CD4-positive, alpha-beta T cell treated with Interleukin-15 for 4 hours (primary cell): ENCODE measurements around the gene DOCK9.

Experiments used
- DNase-seq: peaks from one replicate; pipeline ENCODE4 v3.0.0-alpha.2; 2020; ENCODE audit warnings: low spot score

DOCK9 gene

GRCh38 chr13:98795220-98795619 lies 182.6 kb downstream of the DOCK9 start:
- DNase-seq: no peak

- DNase-seq: no peak
Measured at GRCh38 chr13:98794498-98794897, 183.4 kb downstream of the DOCK9 start.

- DNase-seq: no peak
Measured at GRCh38 chr13:98792785-98793495, 184.9 kb downstream of the DOCK9 start.

DNA sequence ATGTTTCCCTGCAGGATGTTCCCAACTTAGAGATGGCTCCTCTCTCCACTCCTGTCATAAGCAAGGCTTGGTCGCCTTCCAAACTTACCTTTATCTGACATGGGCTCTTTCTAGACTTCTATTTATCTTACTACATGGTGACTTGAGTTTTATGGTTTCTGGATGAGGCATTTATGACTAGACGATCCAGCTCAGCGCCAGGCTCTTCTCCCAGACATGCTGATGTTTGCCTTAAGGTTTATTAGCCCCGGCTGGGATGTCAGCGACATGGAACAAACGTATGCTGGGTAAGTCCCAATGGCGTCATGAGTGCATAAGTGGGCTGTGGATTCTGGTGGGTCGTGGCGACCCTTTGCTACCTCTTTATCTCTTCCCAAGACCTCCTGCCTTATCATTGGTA lies 185.5 kb downstream of the DOCK9 start:
- no peak for DNase-seq

DNA sequence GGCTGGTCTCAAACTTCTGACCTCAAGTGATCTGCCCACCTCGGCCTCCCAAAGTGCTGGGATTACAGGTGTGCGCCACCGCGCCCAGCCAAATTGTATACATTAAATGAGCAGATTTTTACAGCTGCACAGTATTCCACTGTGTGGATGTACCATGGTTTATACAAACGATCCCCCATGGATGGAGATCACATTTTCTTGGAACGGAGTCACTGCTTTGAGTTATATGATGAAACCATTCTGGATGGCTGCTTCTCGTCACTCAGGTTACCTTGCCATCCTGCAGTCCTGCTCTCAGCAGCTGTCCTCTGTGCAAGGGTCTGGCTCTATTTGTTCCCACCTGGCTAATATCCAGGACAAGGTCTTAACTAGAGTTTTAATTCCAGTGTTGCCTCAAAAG lies 186.3 kb downstream of the DOCK9 start:
- no peak for DNase-seq

DNA sequence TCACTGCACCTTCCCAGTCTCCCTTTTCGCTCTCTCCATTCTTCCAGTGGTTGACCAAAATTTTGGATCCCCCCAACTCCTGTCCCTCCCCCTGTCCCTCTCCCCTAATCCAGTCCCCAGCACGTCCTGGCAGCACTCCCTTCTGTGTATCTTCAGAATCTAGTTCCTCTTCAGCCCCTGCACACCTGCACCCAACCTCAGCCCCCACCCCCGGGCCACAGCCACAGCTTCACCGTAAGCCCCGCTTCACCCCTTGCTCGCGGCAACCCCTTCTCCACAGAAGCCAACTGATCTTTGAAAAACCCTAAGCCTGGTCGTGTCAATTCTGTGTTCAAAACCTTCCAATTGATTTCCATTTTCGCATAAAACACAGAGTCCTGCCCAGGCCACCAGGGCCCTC lies 189.9 kb downstream of the DOCK9 start:
- no peak for DNase-seq

GRCh38 chr13:98787173-98787572 lies 190.7 kb downstream of the DOCK9 start:
- DNase-seq: no peak

DNA sequence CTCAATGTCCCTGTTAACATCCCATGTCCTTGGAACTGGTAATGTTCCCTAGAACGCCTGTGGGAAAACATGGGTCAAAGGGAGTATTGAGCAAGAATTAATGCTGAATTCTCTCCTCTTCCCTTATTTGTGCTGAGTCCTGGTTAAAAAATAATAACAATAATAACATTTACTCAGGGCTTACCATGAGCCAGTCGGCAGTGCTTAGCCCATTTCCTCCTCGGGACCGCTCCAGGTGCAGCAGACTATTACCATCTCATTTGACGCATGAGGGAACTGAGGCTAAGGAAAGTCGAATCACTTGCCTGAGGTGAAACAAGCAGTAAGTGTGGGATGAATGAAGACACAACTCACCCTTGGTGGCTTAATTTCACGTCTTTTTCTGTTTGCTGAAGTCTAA lies 191.8 kb downstream of the DOCK9 start:
- DNase-seq: no peak

- DNase-seq: no peak
Measured at GRCh38 chr13:98785405-98785804, 192.5 kb downstream of the DOCK9 start.

DNA sequence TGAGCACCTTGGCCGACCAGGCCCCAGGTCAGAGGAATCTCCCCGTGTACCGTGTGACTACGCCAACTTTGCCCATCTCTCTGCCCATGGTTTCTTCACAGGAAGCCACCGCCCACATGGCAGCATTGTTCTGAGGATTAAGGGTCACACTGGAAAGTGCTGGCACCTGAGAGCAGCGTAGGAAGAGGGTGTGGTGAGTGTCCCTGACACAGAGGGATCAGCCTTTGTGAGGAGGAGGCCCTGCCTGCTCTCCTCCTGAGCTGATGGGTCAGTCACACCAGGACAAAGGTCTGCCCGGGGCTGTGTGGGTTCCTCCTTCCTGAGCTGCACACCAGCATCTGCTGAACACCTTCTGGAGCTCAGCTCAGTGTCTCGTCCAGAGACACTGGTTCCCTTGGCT lies 193.2 kb downstream of the DOCK9 start:
- DNase-seq: no peak

DNA sequence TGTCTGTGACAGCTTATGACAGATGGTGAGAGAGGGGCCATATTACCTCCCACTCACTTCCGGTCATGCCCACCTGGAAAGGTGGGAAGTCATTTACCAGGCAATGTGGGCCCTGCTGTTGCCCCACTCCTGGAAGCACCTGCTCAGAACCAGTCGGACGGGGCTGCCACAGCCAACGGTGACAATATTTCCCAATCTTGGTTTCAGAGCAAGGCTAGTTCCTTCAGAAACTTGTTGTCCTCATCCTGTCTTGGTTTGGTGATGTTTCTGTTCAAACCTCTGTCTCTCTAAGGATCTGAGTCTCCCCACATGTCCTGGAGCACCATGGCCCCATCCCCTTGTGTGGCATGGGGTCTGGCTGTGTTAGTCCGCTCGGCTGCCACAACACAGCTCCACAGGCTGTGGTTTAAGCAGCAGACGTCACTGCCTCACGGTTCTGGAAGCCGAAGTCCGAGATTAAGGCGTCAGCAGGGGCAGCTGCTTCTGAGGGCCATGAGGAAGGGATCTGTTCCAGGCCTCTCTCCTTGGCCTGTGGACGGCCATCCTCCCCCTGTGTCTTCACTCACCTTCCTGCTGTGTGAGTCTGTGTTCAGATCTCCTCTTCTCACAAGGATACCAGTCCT lies 193.9 kb downstream of the DOCK9 start:
- DNase-seq: no peak

DNA sequence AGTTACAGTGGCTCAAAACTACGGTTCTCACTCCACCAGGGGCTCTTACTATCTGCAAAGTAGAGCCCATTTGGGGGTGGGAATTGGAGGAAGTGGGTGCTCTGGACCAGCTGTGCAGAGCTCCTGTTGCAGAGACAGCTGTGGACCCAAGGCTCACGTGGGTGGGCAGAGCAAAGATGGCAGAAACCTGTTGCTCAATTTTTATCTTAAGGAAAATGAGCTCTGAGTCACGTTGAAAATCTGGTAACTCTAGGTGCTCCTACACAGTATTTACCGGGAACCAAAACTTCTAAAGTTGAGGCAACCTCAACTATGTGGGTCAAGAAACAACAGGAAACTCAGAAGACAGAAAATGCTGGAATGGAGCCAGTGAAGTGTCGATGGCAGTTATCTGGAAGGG lies 195.2 kb downstream of the DOCK9 start:
- DNase-seq: no peak

DNA sequence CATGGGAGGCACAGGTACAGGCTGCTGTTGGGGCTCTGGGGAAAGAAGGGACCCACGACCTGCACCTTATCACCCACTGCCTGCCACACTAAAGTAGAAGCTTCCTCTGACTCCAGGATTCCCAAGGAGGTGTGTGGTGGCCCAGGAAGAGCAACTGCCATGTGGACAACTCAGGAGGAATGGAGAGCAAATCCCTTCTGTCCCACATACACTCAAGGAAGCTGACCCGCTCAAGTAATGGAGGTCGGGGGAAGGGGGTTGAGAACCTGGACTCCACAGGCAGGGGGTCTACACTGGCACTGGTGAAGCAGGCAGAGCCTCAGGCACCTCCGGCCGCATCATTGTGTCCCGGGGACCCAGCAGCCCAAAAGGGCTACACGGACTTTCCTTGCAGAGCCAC lies 196.0 kb downstream of the DOCK9 start:
- DNase-seq: no peak

DNA sequence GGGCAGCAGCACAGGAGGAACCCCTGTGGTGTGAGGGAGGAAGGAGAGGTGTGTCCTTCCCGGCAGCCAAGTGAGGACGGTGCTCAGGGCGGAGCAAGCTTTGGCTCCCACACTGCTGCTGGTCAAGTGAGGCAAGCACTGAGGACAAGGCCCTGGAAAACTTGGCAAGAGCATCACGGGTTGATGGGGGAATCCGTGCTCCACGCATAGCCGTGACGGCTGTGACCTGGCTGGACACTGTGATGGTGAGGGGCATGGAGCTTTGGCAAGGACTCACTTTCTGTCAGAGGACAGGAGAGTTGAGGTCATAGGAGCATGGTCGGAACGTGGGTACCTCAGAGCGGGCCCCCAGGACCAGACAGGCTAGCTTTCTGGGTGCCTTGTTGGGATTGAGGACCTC lies 196.4 kb downstream of the DOCK9 start:
- DNase-seq: no peak

- DNase-seq: no peak
Measured at GRCh38 chr13:98781045-98781444, 196.8 kb downstream of the DOCK9 start.

DNA sequence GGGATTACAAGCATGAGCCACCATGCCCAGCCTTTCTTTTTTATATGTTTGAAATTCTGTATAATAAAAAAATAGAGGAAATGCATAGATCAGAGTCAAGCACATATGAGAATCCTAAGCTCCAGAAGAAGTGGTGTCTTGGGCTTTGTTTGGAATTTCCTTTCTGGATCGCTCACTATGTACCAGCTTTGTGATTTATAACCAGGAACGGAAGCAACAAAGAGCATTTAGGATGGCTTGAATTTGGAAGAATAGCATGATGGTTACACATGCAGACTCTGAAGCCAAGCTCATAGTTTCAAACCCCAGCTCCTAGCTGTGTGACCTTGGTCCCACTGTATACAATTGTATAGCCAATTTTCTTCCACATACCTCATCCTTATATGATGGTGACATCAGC lies 197.4 kb downstream of the DOCK9 start:
- no peak for DNase-seq

- no peak for DNase-seq
Measured at GRCh38 chr13:98779695-98780094, 198.2 kb downstream of the DOCK9 start.

DNA sequence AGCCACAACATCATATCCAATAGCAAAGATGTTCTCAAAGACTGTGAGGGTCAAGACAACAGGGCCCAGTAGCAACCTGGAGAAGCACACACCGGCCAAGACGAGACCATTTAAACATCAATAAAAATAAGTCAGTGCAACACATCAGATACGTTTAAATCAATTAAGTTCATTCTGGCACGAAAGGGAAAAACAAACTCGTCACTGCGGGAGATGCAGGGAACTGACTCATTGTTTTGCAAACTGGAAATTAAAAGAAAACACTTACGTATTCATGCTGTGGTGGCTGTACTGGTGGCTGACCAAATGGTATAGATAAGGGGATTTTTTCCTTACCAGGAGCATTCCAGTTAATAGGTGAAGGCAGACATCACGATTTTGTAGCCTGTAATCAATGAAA lies 199.1 kb downstream of the DOCK9 start:
- no peak for DNase-seq

DNA sequence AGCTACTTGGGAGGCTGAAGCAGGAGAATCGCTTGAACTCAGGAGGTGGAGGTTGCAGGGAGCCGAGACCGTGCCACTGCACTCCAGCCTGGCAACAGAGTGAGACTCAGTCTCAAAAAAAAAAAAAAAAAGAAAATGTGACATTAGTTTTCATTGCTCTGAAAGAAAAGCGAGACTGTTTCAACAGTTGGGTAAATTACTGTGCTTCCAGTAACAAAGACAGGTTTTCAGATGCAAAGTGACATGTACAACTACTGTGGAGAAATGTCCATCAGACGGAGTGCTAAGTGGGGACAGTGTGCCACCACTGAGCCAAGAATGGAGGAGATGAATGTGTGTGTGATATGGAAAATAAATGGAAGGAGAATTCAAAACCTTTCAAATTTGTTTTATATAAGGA lies 201.2 kb downstream of the DOCK9 start:
- DNase-seq: no peak

- DNase-seq: no peak
Measured at GRCh38 chr13:98775844-98776598, 201.8 kb downstream of the DOCK9 start.

DNA sequence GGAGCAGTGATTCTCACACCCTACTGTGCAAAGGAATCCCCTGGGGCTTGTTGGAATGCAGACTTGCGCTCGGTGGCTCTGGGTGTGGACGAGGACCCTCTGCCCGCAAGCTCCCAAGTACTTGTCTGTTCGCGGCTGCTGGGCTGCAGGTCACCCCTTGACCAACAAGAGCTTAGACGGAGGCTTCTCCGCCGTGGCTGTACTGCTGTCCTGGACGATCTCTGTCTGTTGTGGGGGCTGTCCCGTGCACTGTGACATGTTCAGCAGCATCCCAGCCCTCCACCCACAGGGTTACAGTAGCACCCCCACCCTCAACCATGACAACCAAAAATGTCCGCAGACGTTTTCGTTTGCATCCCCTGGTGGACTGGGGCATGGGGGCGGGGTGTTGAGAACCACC lies 202.5 kb downstream of the DOCK9 start:
- DNase-seq: no peak

DNA sequence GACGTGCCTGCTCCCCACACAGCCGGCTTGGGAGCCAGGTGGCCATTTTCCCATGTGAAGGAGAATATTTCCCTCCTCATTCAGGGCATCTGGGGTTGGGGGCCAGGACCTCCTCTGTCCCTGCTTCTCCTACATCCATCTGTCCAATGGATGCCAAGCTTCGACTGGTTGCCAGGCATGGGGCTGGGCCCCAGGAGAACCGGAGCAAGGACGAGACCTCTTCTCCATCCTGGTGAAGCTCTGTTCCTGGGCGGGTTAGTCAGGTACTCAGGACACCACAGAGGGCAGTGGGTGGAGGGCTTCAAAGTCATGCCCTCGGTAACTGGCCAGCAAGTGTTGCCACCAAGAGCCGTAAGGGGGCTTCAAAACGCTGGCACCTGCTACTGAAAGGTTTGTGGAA lies 203.1 kb downstream of the DOCK9 start:
- no peak for DNase-seq

GRCh38 chr13:98773921-98774320 lies 203.9 kb downstream of the DOCK9 start:
- DNase-seq: no peak
